Measurements from ENCODE around the gene CCDC73. TPM values are rescaled to one million over a fixed set of nuclear protein-coding genes. Genes with fewer than 3 reads are reported as not detected.
"Not testable (repeated sequence)": the region's sequence is repeated elsewhere in the genome, so short reads cannot be mapped to it uniquely, and the experiment has no call there.

CCDC73 gene
- polyA plus RNA-seq, 1 of the 3 experiments (the other 2 are of a cell fraction), result not detected

DNA sequence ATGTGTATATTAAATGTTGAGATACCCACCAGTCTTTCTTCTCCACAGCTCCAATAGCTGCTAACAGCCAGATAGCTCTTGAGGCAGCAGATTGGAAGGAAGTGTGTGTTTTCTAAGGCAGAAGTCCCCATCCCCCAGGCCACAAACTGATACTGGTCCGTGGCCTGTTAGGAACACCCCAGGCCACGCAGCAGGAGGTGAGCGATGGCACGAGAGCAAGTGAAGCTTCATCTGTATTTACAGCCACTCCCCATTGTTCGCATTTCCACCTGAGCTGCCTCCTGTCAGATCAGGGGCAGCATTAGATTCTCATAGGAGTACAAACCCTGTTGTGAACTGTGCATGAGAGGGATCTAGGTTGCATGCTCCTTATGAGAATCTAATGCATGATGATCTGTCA, 12.7 kb downstream of the CCDC73 start:
- Histone ChIP-seq H2AFZ (ENCODE audit: low read depth) (no peak overlapping the region), H3K79me2 (ENCODE audit: insufficient read depth) (no peaks in the 10 kb centered on the region), H3K4me3 (ENCODE audit: low read depth in 2 of 2, low read length in 1 of 2) (no peak overlapping the region), H3F3A (replicated peaks; ENCODE audit: insufficient read depth) (no peaks in the 10 kb centered on the region), H3K4me2 (no peak overlapping the region), H3K27me3 (ENCODE audit: insufficient read depth) (peaks cover 11% of the 10 kb centered on the region; the same call in 1 of the 2 replicates), H3K36me3 (replicated peaks in 1 of 2; ENCODE audit: control insufficient read depth in 1 of 2, insufficient read depth in 2 of 2, low read length in 1 of 2) (no peaks in the 10 kb centered on the region), H3K9ac (no peak overlapping the region), H3K27ac (ENCODE audit: low read depth in 2 of 2, low read length in 1 of 2) (no peak overlapping the region), H4K20me1 (ENCODE audit: insufficient read depth) (no peaks in the 10 kb centered on the region), H3K9me2 (no peaks in the 10 kb centered on the region), H3K4me1 (ENCODE audit: control insufficient read depth in 1 of 2, insufficient read depth in 2 of 2, low read depth in 1 of 2, low read length in 1 of 2) (no peaks in the 10 kb centered on the region), H3K9me3 (no peaks in the 10 kb centered on the region)
- DNase-seq, result no peak
- TF ChIP-seq, protein P1, sequence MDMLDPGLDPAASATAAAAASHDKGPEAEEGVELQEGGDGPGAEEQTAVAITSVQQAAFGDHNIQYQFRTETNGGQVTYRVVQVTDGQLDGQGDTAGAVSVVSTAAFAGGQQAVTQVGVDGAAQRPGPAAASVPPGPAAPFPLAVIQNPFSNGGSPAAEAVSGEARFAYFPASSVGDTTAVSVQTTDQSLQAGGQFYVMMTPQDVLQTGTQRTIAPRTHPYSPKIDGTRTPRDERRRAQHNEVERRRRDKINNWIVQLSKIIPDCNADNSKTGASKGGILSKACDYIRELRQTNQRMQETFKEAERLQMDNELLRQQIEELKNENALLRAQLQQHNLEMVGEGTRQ (IDR thresholded peaks at IDR 0.05; ENCODE audit: borderline replicate concordance, low read depth, low read length), result no peak
- no peak for TF ChIP-seq YY1 (IDR thresholded peaks at IDR 0.05; ENCODE audit: low read depth)
- TF ChIP-seq EZH2phosphoT487 (IDR thresholded peaks at IDR 0.05; ENCODE audit: borderline replicate concordance, low read depth), result no peak
- TF ChIP-seq SIN3A (IDR thresholded peaks at IDR 0.05; ENCODE audit: borderline replicate concordance, low read depth, low read length), result no peak
- no peak for TF ChIP-seq JUND (IDR thresholded peaks at IDR 0.05)
- no peak for TF ChIP-seq GATA2 (CRISPR knock-in tag; IDR thresholded peaks at IDR 0.05)
- TF ChIP-seq, protein P2, sequence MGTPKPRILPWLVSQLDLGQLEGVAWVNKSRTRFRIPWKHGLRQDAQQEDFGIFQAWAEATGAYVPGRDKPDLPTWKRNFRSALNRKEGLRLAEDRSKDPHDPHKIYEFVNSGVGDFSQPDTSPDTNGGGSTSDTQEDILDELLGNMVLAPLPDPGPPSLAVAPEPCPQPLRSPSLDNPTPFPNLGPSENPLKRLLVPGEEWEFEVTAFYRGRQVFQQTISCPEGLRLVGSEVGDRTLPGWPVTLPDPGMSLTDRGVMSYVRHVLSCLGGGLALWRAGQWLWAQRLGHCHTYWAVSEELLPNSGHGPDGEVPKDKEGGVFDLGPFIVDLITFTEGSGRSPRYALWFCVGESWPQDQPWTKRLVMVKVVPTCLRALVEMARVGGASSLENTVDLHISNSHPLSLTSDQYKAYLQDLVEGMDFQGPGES (IDR thresholded peaks at IDR 0.05; ENCODE audit: low read depth, low read length), result no peak
- TF ChIP-seq, protein P3, sequence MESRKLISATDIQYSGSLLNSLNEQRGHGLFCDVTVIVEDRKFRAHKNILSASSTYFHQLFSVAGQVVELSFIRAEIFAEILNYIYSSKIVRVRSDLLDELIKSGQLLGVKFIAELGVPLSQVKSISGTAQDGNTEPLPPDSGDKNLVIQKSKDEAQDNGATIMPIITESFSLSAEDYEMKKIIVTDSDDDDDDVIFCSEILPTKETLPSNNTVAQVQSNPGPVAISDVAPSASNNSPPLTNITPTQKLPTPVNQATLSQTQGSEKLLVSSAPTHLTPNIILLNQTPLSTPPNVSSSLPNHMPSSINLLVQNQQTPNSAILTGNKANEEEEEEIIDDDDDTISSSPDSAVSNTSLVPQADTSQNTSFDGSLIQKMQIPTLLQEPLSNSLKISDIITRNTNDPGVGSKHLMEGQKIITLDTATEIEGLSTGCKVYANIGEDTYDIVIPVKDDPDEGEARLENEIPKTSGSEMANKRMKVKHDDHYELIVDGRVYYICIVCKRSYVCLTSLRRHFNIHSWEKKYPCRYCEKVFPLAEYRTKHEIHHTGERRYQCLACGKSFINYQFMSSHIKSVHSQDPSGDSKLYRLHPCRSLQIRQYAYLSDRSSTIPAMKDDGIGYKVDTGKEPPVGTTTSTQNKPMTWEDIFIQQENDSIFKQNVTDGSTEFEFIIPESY (IDR thresholded peaks at IDR 0.05; ENCODE audit: borderline replicate concordance, low read depth), result no peak
- TF ChIP-seq, protein P4, sequence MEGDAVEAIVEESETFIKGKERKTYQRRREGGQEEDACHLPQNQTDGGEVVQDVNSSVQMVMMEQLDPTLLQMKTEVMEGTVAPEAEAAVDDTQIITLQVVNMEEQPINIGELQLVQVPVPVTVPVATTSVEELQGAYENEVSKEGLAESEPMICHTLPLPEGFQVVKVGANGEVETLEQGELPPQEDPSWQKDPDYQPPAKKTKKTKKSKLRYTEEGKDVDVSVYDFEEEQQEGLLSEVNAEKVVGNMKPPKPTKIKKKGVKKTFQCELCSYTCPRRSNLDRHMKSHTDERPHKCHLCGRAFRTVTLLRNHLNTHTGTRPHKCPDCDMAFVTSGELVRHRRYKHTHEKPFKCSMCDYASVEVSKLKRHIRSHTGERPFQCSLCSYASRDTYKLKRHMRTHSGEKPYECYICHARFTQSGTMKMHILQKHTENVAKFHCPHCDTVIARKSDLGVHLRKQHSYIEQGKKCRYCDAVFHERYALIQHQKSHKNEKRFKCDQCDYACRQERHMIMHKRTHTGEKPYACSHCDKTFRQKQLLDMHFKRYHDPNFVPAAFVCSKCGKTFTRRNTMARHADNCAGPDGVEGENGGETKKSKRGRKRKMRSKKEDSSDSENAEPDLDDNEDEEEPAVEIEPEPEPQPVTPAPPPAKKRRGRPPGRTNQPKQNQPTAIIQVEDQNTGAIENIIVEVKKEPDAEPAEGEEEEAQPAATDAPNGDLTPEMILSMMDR (IDR thresholded peaks at IDR 0.05), result no peak
- TF ChIP-seq GABPA (IDR thresholded peaks at IDR 0.05; ENCODE audit: low read depth), result no peak
- TF ChIP-seq, protein P5, sequence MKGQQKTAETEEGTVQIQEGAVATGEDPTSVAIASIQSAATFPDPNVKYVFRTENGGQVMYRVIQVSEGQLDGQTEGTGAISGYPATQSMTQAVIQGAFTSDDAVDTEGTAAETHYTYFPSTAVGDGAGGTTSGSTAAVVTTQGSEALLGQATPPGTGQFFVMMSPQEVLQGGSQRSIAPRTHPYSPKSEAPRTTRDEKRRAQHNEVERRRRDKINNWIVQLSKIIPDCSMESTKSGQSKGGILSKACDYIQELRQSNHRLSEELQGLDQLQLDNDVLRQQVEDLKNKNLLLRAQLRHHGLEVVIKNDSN (IDR thresholded peaks at IDR 0.05; ENCODE audit: borderline replicate concordance, low read depth), result no peak
- TF ChIP-seq, protein P6, sequence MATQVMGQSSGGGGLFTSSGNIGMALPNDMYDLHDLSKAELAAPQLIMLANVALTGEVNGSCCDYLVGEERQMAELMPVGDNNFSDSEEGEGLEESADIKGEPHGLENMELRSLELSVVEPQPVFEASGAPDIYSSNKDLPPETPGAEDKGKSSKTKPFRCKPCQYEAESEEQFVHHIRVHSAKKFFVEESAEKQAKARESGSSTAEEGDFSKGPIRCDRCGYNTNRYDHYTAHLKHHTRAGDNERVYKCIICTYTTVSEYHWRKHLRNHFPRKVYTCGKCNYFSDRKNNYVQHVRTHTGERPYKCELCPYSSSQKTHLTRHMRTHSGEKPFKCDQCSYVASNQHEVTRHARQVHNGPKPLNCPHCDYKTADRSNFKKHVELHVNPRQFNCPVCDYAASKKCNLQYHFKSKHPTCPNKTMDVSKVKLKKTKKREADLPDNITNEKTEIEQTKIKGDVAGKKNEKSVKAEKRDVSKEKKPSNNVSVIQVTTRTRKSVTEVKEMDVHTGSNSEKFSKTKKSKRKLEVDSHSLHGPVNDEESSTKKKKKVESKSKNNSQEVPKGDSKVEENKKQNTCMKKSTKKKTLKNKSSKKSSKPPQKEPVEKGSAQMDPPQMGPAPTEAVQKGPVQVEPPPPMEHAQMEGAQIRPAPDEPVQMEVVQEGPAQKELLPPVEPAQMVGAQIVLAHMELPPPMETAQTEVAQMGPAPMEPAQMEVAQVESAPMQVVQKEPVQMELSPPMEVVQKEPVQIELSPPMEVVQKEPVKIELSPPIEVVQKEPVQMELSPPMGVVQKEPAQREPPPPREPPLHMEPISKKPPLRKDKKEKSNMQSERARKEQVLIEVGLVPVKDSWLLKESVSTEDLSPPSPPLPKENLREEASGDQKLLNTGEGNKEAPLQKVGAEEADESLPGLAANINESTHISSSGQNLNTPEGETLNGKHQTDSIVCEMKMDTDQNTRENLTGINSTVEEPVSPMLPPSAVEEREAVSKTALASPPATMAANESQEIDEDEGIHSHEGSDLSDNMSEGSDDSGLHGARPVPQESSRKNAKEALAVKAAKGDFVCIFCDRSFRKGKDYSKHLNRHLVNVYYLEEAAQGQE (IDR thresholded peaks at IDR 0.05; ENCODE audit: low read depth, low read length), result no peak
- TF ChIP-seq CHD2 (IDR thresholded peaks at IDR 0.05; ENCODE audit: low read length, partially characterized antibody), result no peak
- WGBS (ENCODE audit: low lambda C conversion rate), result 25% methylated on average over 4 of the region's 5 CpGs
- ChIA-PET POLR2A (no interaction called here), CTCF (no interaction called here)

DNA sequence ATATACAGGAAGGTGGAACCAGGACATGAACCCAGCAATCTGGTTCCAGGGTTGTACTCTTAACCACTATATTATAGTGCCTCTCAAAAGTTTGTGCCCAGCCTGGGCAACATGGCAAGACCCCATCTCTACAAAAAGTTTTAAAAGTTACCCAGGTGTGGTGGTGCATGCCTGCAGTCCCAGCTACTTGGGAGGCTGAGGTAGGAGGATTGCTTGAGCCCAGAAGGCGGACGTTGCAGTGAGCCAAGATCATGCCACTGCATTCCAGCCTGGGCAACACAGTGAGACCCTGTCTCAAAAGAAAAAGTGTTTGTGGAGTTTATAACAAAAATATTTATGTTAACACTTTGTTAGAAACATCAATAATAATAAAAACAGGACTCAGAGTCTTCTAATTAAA, 13.6 kb downstream of the CCDC73 start:
- POLR2A ChIA-PET; DNase-seq; H3K36me3 ChIP-seq (replicated peaks in 1 of 2; ENCODE audit: control insufficient read depth in 1 of 2, insufficient read depth in 2 of 2, low read length in 1 of 2); H3K9ac ChIP-seq; H3K27ac ChIP-seq (ENCODE audit: low read depth in 2 of 2, low read length in 1 of 2); H3K79me2 ChIP-seq (ENCODE audit: insufficient read depth); H3K9me2 ChIP-seq; H3K4me2 ChIP-seq; H3K9me3 ChIP-seq; H3K4me3 ChIP-seq (ENCODE audit: low read depth in 2 of 2, low read length in 1 of 2); H3K4me1 ChIP-seq (ENCODE audit: control insufficient read depth in 1 of 2, insufficient read depth in 2 of 2, low read depth in 1 of 2, low read length in 1 of 2); H3F3A ChIP-seq (replicated peaks; ENCODE audit: insufficient read depth); H4K20me1 ChIP-seq (ENCODE audit: insufficient read depth): not testable (repeated sequence)
- WGBS (ENCODE audit: low lambda C conversion rate), result 17% methylated on average over 2 of the region's 2 CpGs
- peaks cover 11% of the 10 kb centered on the region; the same call in 1 of the 2 replicates for H3K27me3 ChIP-seq (ENCODE audit: insufficient read depth)
- H2AFZ ChIP-seq (ENCODE audit: low read depth), result 0 out of 2 replicates have a peak overlapping the region, but pooled peaks have one; percentile 18
- CTCF ChIA-PET, result interaction anchor here (0.6 kb wide), 1 partner anchor 12 kb away, joined by 3 read pairs; no protein-coding TSS in a partner anchor

All from SK-N-SH (cell line).